HG03469 (cell line): ENCODE measurements around the gene GAL.

Experiments
- ATAC-seq: cut with Tn5 transposase; IDR thresholded peaks from one replicate; pipeline ENCODE4 v1.9.1; 2021; ENCODE audit warnings: mild to moderate bottlenecking, moderate library complexity, moderate number of reproducible peaks; ENCODE audit not compliant: unreplicated experiment

GAL gene

DNA sequence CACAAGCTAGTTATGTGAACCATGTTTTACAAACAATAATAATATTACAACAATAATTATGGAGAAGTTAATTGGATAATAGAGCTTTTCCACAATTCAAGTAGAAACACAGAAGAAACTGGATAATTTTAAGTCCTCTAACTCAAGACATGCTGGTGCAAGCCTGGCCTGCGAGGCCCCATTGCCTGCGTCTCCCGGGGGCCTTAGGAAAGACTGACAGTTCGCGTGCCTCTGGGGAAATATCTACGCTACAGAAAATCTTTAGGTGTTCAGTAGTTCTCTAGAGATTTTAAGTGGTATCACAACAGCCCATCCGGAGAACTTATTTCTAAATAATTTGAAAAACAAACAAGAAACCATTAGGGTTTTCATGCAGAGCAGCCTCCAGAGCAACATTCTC, 23.2 kb downstream of the GAL start:
- no peak for ATAC-seq

DNA sequence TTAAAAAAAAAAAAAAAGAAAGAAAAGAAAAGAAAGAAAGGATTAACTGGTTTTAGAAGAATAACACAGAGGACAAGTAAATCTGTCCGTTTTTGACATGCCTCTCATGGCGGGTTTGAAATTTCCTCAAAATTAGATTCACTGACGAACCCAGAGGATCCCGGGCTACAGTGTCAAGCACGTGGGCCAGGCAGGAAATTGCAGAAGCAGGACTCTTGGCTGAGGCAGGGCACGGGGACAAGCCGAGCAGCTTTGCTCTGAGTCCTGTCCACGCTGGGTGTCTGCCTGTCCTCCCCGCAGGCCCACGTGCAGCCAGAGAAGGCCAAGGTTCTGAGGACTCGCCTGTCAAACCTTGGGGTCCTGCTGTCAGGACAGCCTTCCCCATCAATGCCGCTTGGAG, 24.7 kb downstream of the GAL start:
- ATAC-seq: no peak

- ATAC-seq: no peak
Observed at GRCh38 chr11:68710409-68710808, 26.1 kb downstream of the GAL start.

- ATAC-seq: no peak
Observed at GRCh38 chr11:68711114-68711513, 26.8 kb downstream of the GAL start.

- no peak for ATAC-seq
Observed at GRCh38 chr11:68714060-68714856, 29.9 kb downstream of the GAL start.

GRCh38 chr11:68715456-68716122, 31.2 kb downstream of the GAL start:
- no peak for ATAC-seq

GRCh38 chr11:68721075-68721474, 36.7 kb downstream of the GAL start:
- no peak for ATAC-seq

- ATAC-seq: no peak
Observed at GRCh38 chr11:68722143-68722542, 37.8 kb downstream of the GAL start.

DNA sequence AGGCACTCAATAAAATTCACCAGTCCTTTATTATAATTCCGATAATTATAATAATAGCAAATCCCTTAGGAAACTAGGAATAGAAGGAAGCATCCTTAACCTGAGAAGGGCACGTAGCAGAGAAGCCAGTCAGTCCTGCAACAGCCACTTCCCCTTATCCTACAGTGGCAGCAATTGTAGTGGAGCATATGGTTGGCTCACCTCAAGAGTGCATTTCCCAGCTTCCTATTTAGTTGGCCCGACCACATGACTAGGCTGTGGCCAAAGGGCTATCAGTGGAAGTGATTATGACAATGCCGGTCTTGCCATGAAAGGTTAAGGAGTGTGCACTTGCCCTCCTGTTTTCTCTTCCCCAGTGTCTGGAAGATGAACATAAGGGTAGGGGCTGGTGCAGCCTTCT, 39.9 kb downstream of the GAL start:
- no peak for ATAC-seq

GRCh38 chr11:68727783-68728182, 43.4 kb downstream of the GAL start:
- ATAC-seq: no peak

GRCh38 chr11:68734111-68734510, 49.8 kb downstream of the GAL start:
- no peak for ATAC-seq

DNA sequence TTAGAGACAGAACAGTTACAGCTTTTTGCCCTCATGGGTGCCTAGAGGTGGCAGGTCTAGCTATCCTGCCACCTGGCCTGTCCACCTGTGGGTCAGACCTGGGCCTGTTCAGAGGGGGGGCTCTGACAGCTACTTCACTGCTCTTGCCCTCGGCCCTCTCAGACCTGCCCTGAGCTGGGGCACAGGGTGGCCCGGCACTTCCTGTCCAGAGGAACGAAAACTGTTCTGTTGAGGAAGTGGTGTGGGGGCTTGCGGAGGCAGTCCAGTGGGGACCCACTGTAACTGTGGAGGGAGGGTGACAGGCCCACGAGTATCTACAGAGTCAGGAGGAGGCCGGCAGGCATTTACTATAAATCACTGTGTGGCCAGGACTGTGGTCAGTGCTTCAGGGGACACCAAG, 50.8 kb downstream of the GAL start:
- ATAC-seq: no peak

DNA sequence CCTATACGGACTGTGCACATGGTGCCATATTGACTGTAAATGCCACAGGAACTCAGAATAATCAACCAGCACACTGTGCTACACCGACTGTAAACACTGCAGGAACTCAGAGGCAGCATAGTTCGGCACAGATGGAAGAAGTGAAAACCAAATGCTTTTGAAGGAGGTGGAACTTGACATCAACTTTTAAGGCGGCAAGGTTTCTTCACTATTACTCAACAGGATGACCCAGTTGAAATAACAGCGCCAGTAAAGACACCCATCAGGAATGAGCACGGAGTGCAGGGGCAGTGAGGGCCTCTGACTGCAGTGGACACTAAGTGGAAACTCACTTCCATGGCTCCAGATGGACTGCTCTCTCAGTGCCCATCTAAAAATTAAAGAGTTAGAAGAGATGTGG, 51.3 kb downstream of the GAL start:
- ATAC-seq: no peak
